Tibial artery (tissue), 4 donors: ENCODE measurements around the gene SEC14L3.

Source experiments
- DNase-seq, 2 donors: peaks; one replicate each; pipeline ENCODE4 v3.0.0-alpha.2; 2019
- H3K27ac ChIP-seq, 2 donors: fragments of 200-600 bp; sonication (generic) in 1 of 2; 1 replicate in 1 of 2; 2 replicates in 1 of 2; pipeline ENCODE4 v1.5.1; 2018 to 2019; ENCODE audit warnings: mild to moderate bottlenecking in 1 of 2
- H3K27me3 ChIP-seq, 2 donors: fragments of 200-600 bp; sonication (generic) in 1 of 2; one replicate each; pipeline versions ENCODE4 v1.5.1 to v1.6.0; 2016 to 2019
- H3K36me3 ChIP-seq, 3 donors: fragments of 200-600 bp; sonication (generic) in 2 of 3; one replicate each; pipeline ENCODE4 v1.5.1; 2016 to 2019; ENCODE audit warnings: mild to moderate bottlenecking in 2 of 3
- H3K4me1 ChIP-seq, 4 donors: fragments of 200-600 bp; sonication (generic) in 2 of 4; 1 replicate in 3 of 4; 2 replicates in 1 of 4; pipeline ENCODE4 v1.5.1; 2016 to 2019
- H3K4me3 ChIP-seq, 2 donors: fragments of 200-600 bp; sonication (generic) in 1 of 2; 1 replicate in 1 of 2; 2 replicates in 1 of 2; pipeline ENCODE4 v1.5.1; 2018 to 2019; ENCODE audit warnings: mild to moderate bottlenecking in 2 of 2
- H3K9me3 ChIP-seq, 3 donors: fragments of 200-600 bp; sonication (generic) in 1 of 3; one replicate each; pipeline ENCODE4 v1.5.1; 2016 to 2019
- CTCF ChIP-seq, 2 experiments: fragments of 200-600 bp in 1 of 2; fragments of 450-650 bp in 1 of 2; IDR thresholded peaks; one replicate each; pipeline ENCODE4 v1.5.1; 2017 to 2019; ENCODE audit warnings: antibody characterized with exemption in 2 of 2, mild to moderate bottlenecking in 1 of 2, moderate library complexity in 1 of 2
- intact Hi-C: fragments of 100-400 bp; cut with DNase I; formaldehyde crosslinking; loops from one replicate; pipeline ENCODE4 v1.15.0; 2023; ENCODE audit warnings: low total_unique reads

SEC14L3 gene

GRCh38 chr22:30414525-30415047 is 57.2 kb downstream of the SEC14L3 start:
- H3K4me1 ChIP-seq: peaks cover 0 to 3% (median 0%) of the 10 kb centered on the region in 4 donors
- no peaks in the 10 kb centered on the region for H3K27me3 ChIP-seq
- H3K27ac ChIP-seq: no peak overlapping the region
- no peaks in the 10 kb centered on the region for H3K9me3 ChIP-seq
- peaks cover 33 to 87% (median 60%) of the 10 kb centered on the region in 3 donors for H3K36me3 ChIP-seq
- intact Hi-C loops: no loop called here
- no peak overlapping the region for H3K4me3 ChIP-seq
- TF ChIP-seq CTCF (IDR thresholded peaks at IDR 0.05): no peak
- DNase-seq: no peak

- intact Hi-C loops: no loop called here
- Histone ChIP-seq H3K4me1 (peaks cover 0 to 3% (median 0%) of the 10 kb centered on the region in 4 donors), H3K27ac (no peak overlapping the region), H3K27me3 (no peaks in the 10 kb centered on the region), H3K9me3 (no peaks in the 10 kb centered on the region), H3K4me3 (no peak overlapping the region), H3K36me3 (peaks cover 30 to 90% (median 56%) of the 10 kb centered on the region in 3 donors)
- DNase-seq: no peak
- no peak for TF ChIP-seq CTCF (IDR thresholded peaks at IDR 0.05)
These were observed 57.9 kb downstream of the SEC14L3 start for GRCh38 chr22:30413745-30414524.

- intact Hi-C loops: no loop called here
- DNase-seq: no peak
These were observed 58.8 kb downstream of the SEC14L3 start for GRCh38 chr22:30413001-30413400.

GRCh38 chr22:30411780-30412179 is 60.0 kb downstream of the SEC14L3 start:
- no peaks in the 10 kb centered on the region for H3K27me3 ChIP-seq
- intact Hi-C loops: no loop called here
- H3K4me3 ChIP-seq: no peak overlapping the region
- H3K4me1 ChIP-seq: peaks cover 0 to 3% (median 0%) of the 10 kb centered on the region in 4 donors
- TF ChIP-seq CTCF (IDR thresholded peaks at IDR 0.05): no peak
- H3K36me3 ChIP-seq: peaks cover 12 to 89% (median 50%) of the 10 kb centered on the region in 3 donors
- no peaks in the 10 kb centered on the region for H3K9me3 ChIP-seq
- H3K27ac ChIP-seq: no peak overlapping the region
- no peak for DNase-seq

More at GRCh38 chr22:30413001-30413400, 58.8 kb downstream of the SEC14L3 start:
- Histone ChIP-seq H3K9me3 (no peaks in the 10 kb centered on the region), H3K27ac (no peak overlapping the region), H3K36me3 (peaks cover 21 to 89% (median 53%) of the 10 kb centered on the region in 3 donors), H3K27me3 (no peaks in the 10 kb centered on the region), H3K4me1 (peaks cover 0 to 3% (median 0%) of the 10 kb centered on the region in 4 donors), H3K4me3 (no peak overlapping the region)
- TF ChIP-seq CTCF (IDR thresholded peaks at IDR 0.05): no peak
